DOHH2 (cell line): ENCODE data around the gene AP4M1.

Experiments
- EZH2phosphoT487 ChIP-seq: fragments of 200-600 bp; sonication (generic); IDR thresholded peaks from 2 replicates; pipeline ENCODE4 v1.6.1; 2017; ENCODE audit warnings: borderline replicate concordance, mild to moderate bottlenecking, antibody characterized with exemption, low read length, moderate library complexity, mixed read lengths
- TF ChIP-seq, protein P1 (sequence below): fragments of 200-600 bp; sonication (generic); IDR thresholded peaks from one replicate; pipeline ENCODE4 v1.5.1; 2014; ENCODE audit warnings: antibody characterized with exemption, mild to moderate bottlenecking, low read depth, low read length; ENCODE audit not compliant: poor library complexity, severe bottlenecking

DNA sequence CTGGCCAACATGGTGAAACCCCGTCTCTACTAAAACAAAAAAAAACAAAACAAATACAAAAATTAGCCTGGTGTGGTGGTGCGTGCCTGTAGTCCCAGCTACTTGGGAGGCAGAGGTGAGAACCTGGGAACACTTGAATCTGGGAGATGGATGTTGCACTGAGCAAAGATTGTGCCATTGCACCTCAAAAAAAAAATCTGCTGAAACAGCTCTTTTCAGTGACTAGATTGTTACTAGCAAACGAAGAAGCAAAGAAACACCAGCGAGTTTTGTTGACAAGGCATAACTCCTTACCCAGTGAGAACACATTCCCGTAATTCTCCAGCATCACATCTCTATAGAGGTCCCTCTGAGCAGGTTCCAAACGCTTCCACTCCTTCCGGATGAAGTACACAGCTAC lies 26.6 kb upstream of the AP4M1 start:
- TF ChIP-seq, protein P1, sequence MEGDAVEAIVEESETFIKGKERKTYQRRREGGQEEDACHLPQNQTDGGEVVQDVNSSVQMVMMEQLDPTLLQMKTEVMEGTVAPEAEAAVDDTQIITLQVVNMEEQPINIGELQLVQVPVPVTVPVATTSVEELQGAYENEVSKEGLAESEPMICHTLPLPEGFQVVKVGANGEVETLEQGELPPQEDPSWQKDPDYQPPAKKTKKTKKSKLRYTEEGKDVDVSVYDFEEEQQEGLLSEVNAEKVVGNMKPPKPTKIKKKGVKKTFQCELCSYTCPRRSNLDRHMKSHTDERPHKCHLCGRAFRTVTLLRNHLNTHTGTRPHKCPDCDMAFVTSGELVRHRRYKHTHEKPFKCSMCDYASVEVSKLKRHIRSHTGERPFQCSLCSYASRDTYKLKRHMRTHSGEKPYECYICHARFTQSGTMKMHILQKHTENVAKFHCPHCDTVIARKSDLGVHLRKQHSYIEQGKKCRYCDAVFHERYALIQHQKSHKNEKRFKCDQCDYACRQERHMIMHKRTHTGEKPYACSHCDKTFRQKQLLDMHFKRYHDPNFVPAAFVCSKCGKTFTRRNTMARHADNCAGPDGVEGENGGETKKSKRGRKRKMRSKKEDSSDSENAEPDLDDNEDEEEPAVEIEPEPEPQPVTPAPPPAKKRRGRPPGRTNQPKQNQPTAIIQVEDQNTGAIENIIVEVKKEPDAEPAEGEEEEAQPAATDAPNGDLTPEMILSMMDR = no peak
- TF ChIP-seq EZH2phosphoT487 = no peak
